A549 treated with DMSO at 1 μM for 4 hours (cell line): Measurements from ENCODE around the gene SLC5A6. TPM values are rescaled to one million over a fixed set of nuclear protein-coding genes. Genes with fewer than 3 reads are reported as not detected.

Experiments
- total RNA-seq: library from RNA; stranded (reverse); fragments of 200-300 nt; extraction: Qiagen RNA extraction; gene quantifications from 5 replicates; pipeline ENCODE4 v1.2.3, GENCODE V29; 2022; ENCODE audit warnings: low read depth

SLC5A6 gene
- 69.7 to 82.2 TPM (median 72.3 TPM) in 5 replicates for total RNA-seq

GRCh38 chr2:27211943-27212625 lies at the start of gene SLC5A6, which contains the start of gene ATRAID:
TSS of gene SLC5A6 (minus strand) at chr2:27212268. CDS start at chr2:27207650, 4,618 bp downstream.
TSS of gene ATRAID (plus strand) at chr2:27212041. CDS start at chr2:27212369, 328 bp downstream.

GRCh38 chr2:27217173-27218121 lies 5.4 kb upstream of the SLC5A6 start, which contains the start of gene CAD:
TSS of gene CAD (plus strand) at chr2:27217369. CDS start at chr2:27217552, 183 bp downstream.

Other genes starting within 250 kb of the SLC5A6 start
- gene MAPRE3, start 241.6 kb downstream of the SLC5A6 start, total RNA-seq, result 12.2 to 14.1 TPM (median 12.4 TPM) in 5 replicates
- 56.4 to 74.7 TPM (median 70.4 TPM) in 5 replicates for gene TMEM214, start 179.3 kb downstream of the SLC5A6 start, total RNA-seq
- gene AGBL5, start 160.6 kb downstream of the SLC5A6 start, total RNA-seq, result 29.8 to 36.7 TPM (median 32.2 TPM) in 5 replicates
- gene OST4, start 140.6 kb downstream of the SLC5A6 start, total RNA-seq, result 523 to 646 TPM (median 548 TPM) in 5 replicates
- gene EMILIN1, start 133.7 kb downstream of the SLC5A6 start, total RNA-seq, result 0.23 to 0.46 TPM (median 0.31 TPM) in 4 of 5 replicates, not detected in the other
- 7.3 to 10.5 TPM (median 8.9 TPM) in 5 replicates for gene KHK, start 125.5 kb downstream of the SLC5A6 start, total RNA-seq
- 7.0 to 8.3 TPM (median 7.9 TPM) in 5 replicates for gene CGREF1, start 93.1 kb downstream of the SLC5A6 start, total RNA-seq
- gene ABHD1, start 88.5 kb downstream of the SLC5A6 start, total RNA-seq, result 1.1 to 2.3 TPM (median 1.6 TPM) in 5 replicates
- gene PREB, start 77.6 kb downstream of the SLC5A6 start, total RNA-seq, result 46.9 to 72.9 TPM (median 65.1 TPM) in 5 replicates
- not detected in 5 replicates for gene PRR30, start 72.9 kb downstream of the SLC5A6 start, total RNA-seq
- not detected in 5 replicates for gene TCF23, start 63.3 kb downstream of the SLC5A6 start, total RNA-seq
- 209 to 221 TPM (median 218 TPM) in 5 replicates for gene ATRAID, start 227 bp downstream of the SLC5A6 start, total RNA-seq
- gene CAD, start 5.1 kb upstream of the SLC5A6 start, total RNA-seq, result 55.3 to 75.8 TPM (median 62.5 TPM) in 5 replicates
- 3.2 to 4.9 TPM (median 3.7 TPM) in 5 replicates for gene SLC30A3, start 50.8 kb upstream of the SLC5A6 start, total RNA-seq
- not detected in 5 replicates for gene DNAJC5G, start 63.2 kb upstream of the SLC5A6 start, total RNA-seq
- 0.33 to 0.73 TPM (median 0.46 TPM) in 5 replicates for gene TRIM54, start 70.2 kb upstream of the SLC5A6 start, total RNA-seq
- 0.55 to 2.6 TPM (median 1.8 TPM) in 5 replicates for gene UCN, start 96.2 kb upstream of the SLC5A6 start, total RNA-seq
- gene MPV17, start 110.8 kb upstream of the SLC5A6 start, total RNA-seq, result 81.3 to 103 TPM (median 91.7 TPM) in 5 replicates
- gene GTF3C2, start 144.5 kb upstream of the SLC5A6 start, total RNA-seq, result 62.4 to 67.5 TPM (median 64.5 TPM) in 5 replicates
- 47.8 to 65.5 TPM (median 62.2 TPM) in 5 replicates for gene EIF2B4, start 158.1 kb upstream of the SLC5A6 start, total RNA-seq
- gene SNX17, start 158.3 kb upstream of the SLC5A6 start, total RNA-seq, result 140 to 146 TPM (median 141 TPM) in 5 replicates
- 11.6 to 14.4 TPM (median 13.7 TPM) in 5 replicates for gene ZNF513, start 168.5 kb upstream of the SLC5A6 start, total RNA-seq
- gene PPM1G, start 197.3 kb upstream of the SLC5A6 start, total RNA-seq, result 162 to 187 TPM (median 174 TPM) in 5 replicates
- 125 to 146 TPM (median 134 TPM) in 5 replicates for gene NRBP1, start 216.4 kb upstream of the SLC5A6 start, total RNA-seq
- gene KRTCAP3, start 230.1 kb upstream of the SLC5A6 start, total RNA-seq, result 0.43 to 1.4 TPM (median 0.75 TPM) in 5 replicates